Endodermal cell (in vitro differentiated cells): ENCODE measurements around the gene TEAD2. TPM values are rescaled to one million over a fixed set of nuclear protein-coding genes. Genes with fewer than 3 reads are reported as not detected.
"Not testable (repeated sequence)": the region's sequence is repeated elsewhere in the genome, so short reads cannot be mapped to it uniquely, and the experiment has no call there.

Experiments used
- DNase-seq: peaks from one replicate; pipeline ENCODE4 v3.0.0-alpha.2; 2017
- H3K27ac ChIP-seq: 2 replicates; pipeline ENCODE4 v1.5.1; 2013; ENCODE audit warnings: mild to moderate bottlenecking, low read depth, low read length, moderate library complexity
- H3K27me3 ChIP-seq: 2 replicates; pipeline ENCODE4 v1.6.1; 2013; ENCODE audit warnings: mild to moderate bottlenecking, low read length, moderate library complexity; ENCODE audit not compliant: insufficient read depth, control insufficient read depth, poor library complexity, severe bottlenecking
- H3K36me3 ChIP-seq: 2 replicates; pipeline ENCODE4 v1.7.0; 2013; ENCODE audit warnings: mild to moderate bottlenecking, low read length, moderate library complexity; ENCODE audit not compliant: control insufficient read depth, insufficient read depth
- H3K4me1 ChIP-seq: one replicate; pipeline ENCODE4 v1.7.0; 2013; ENCODE audit warnings: low read length; ENCODE audit not compliant: control insufficient read depth, insufficient read depth
- H3K4me3 ChIP-seq: 2 replicates; pipeline ENCODE4 v1.5.1; 2013; ENCODE audit warnings: mild to moderate bottlenecking, low read length, moderate library complexity
- H3K9ac ChIP-seq: 2 replicates; pipeline ENCODE4 v1.6.1; 2013; ENCODE audit warnings: mild to moderate bottlenecking, low read length, moderate library complexity; ENCODE audit not compliant: poor library complexity, severe bottlenecking; ENCODE audit errors: extremely low read depth
- H3K9me3 ChIP-seq: 2 replicates; pipeline ENCODE4 v1.6.1; 2013; ENCODE audit warnings: mild to moderate bottlenecking, low read length, moderate library complexity; ENCODE audit not compliant: control insufficient read depth
- H3K27ac Mint-ChIP-seq: 2 replicates; pipeline ENCODE4 v1.8.0; 2020; ENCODE audit warnings: mixed read lengths
- H3K27me3 Mint-ChIP-seq: 2 replicates; pipeline ENCODE4 v1.8.0; 2021; ENCODE audit warnings: mild to moderate bottlenecking, mixed read lengths; ENCODE audit not compliant: insufficient read depth
- H3K36me3 Mint-ChIP-seq: 2 replicates; pipeline ENCODE4 v1.8.0; 2020; ENCODE audit warnings: low read depth, mixed read lengths
- H3K4me1 Mint-ChIP-seq: 2 replicates; pipeline ENCODE4 v1.8.0; 2020; ENCODE audit warnings: mixed read lengths
- H3K4me3 Mint-ChIP-seq: 2 replicates; pipeline ENCODE4 v1.8.0; 2020; ENCODE audit warnings: mild to moderate bottlenecking, moderate library complexity, mixed read lengths
- H3K9me3 Mint-ChIP-seq: 2 replicates; pipeline ENCODE4 v1.8.0; 2020; ENCODE audit warnings: mild to moderate bottlenecking, mixed read lengths
- WGBS, 2 experiments: methylation state at CpG; one replicate each; pipeline versions ENCODE4 v1.1.5 to v1.1.7; 2013; ENCODE audit warnings: missing lambda C conversion rate in 2 of 2, mixed read lengths in 1 of 2; ENCODE audit not compliant: insufficient coverage in 1 of 2, insufficient read length in 1 of 2; 5-methylcytosine and 5-hydroxymethylcytosine counted together
- total RNA-seq, 2 donors: library from RNA; stranded (reverse); fragmentation: NEBNext Ultra II Directional in 1 of 2; extraction: Animal tissue kit (Norgen Biotek cat#: 25700) in 1 of 2; gene quantifications; 2 replicates in 1 of 2; 3 replicates in 1 of 2; pipeline ENCODE4 v1.2.1, GENCODE V29; 2021
- TF ChIP-seq, protein P1 (sequence below): fragments of 200-600 bp; sonication (generic); conservative IDR thresholded peaks from 2 replicates; pipeline ENCODE4 v1.5.0; 2021; ENCODE audit warnings: antibody characterized with exemption, mild to moderate bottlenecking

TEAD2 gene
- total RNA-seq, 2 donors from 2014 or later = 142 to 166 TPM

DNA sequence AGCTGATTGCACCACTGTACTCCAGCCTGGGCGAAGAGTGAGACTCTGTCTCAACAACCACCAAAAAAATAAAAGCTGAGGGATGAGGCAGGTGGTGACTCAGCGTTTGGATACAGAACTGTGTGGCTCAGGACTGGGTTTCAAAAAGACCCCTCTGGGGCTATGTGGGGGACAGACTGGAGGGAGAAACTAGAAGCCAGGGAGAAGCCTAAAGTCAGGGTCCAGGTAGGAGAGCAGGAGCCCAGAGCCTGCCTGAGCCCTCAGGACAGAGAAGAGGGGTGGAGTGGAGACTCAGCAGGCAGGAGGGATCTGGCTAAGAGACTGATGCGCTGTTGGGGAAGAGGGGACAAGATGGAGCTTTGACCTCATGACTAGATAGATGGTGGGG, 28.8 kb downstream of the TEAD2 start:
- no peaks in the 10 kb centered on the region for H3K9me3 Mint-ChIP-seq
- H3K36me3 Mint-ChIP-seq = peaks cover 29% of the 10 kb centered on the region
- no peak overlapping the region for H3K27ac ChIP-seq
- 84 to 95% methylated on average over 3 of the region's 3 CpGs for WGBS, 2 experiments
- no peak overlapping the region for H3K4me3 ChIP-seq
- peaks cover 6% of the 10 kb centered on the region for H3K27me3 ChIP-seq
- H3K4me3 Mint-ChIP-seq = no peak overlapping the region
- peaks cover 5% of the 10 kb centered on the region for H3K4me1 Mint-ChIP-seq
- H3K36me3 ChIP-seq = peaks cover 3% of the 10 kb centered on the region
- peaks cover 13% of the 10 kb centered on the region for H3K27me3 Mint-ChIP-seq
- H3K9ac ChIP-seq = no peak overlapping the region
- H3K4me1 ChIP-seq = no peaks in the 10 kb centered on the region
- DNase-seq = no peak
- no peaks in the 10 kb centered on the region for H3K9me3 ChIP-seq
- no peak overlapping the region for H3K27ac Mint-ChIP-seq
- TF ChIP-seq, protein P1, sequence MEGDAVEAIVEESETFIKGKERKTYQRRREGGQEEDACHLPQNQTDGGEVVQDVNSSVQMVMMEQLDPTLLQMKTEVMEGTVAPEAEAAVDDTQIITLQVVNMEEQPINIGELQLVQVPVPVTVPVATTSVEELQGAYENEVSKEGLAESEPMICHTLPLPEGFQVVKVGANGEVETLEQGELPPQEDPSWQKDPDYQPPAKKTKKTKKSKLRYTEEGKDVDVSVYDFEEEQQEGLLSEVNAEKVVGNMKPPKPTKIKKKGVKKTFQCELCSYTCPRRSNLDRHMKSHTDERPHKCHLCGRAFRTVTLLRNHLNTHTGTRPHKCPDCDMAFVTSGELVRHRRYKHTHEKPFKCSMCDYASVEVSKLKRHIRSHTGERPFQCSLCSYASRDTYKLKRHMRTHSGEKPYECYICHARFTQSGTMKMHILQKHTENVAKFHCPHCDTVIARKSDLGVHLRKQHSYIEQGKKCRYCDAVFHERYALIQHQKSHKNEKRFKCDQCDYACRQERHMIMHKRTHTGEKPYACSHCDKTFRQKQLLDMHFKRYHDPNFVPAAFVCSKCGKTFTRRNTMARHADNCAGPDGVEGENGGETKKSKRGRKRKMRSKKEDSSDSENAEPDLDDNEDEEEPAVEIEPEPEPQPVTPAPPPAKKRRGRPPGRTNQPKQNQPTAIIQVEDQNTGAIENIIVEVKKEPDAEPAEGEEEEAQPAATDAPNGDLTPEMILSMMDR = no peak

DNA sequence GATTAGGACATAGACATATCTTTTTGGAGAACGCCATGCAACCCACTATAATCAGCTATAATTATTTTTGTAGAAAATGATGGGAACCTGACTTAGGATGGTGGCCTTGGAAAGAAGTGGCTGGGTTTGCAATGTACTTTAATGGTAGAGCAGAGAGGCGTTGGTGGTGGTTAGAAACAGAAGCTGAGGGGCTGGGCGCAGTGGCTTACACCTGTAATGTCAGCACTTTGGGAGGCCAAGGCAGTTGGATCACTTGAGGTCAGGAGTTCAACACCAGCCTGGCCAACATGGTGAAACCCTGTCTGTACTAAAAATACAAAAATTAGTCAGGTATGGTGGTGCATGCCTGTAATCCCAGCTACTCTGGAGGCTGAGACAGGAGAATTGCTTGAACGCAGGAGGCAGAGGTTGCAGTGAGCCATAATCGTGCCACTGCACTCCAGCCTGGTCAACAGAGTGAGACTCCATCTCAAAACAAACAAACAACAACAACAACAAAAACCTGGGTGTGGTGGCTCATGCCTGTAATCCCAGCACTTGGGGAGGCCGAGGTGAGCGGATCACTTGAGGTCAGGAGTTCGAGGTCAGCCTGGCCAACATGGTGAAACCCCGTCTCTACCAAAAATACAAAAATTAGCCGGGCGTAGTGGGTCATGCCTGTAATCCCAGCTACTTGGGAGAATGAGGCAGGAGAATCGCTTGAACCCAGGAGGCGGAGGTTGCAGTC, 29.4 kb downstream of the TEAD2 start:
- not testable (repeated sequence) for H3K27ac ChIP-seq, H3K27me3 ChIP-seq, H3K9me3 Mint-ChIP-seq, H3K9ac ChIP-seq, H3K4me1 Mint-ChIP-seq, H3K27me3 Mint-ChIP-seq, H3K36me3 ChIP-seq, H3K4me3 Mint-ChIP-seq, H3K9me3 ChIP-seq, H3K4me1 ChIP-seq, H3K27ac Mint-ChIP-seq, H3K4me3 ChIP-seq
- peaks cover 34% of the 10 kb centered on the region for H3K36me3 Mint-ChIP-seq
- WGBS, 2 experiments = 93 to 94% methylated on average over 12 of the region's 13 CpGs
- DNase-seq = peak; percentile 13

DNA sequence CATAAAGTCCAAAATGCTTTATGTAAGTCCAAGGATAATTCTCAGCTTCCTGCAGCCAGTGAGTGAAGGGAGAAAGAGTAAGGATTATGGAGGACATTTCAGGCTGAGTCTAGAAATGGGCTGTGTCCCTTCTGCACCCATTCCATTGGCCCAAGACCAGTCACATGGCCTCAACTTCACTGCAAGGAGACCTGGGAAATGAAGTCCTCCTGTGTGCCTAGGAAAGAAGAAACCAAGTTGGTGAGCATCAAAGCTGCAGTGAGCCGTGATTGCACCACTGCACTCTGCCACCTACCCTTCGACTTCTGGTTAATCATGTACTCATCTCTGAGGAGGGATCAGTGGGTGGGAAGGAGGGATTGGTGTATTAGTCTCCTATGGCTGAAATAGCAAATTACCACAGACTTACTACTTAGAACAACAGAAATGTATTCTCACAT, 30.6 kb downstream of the TEAD2 start:
- Mint-ChIP-seq H3K9me3 (no peaks in the 10 kb centered on the region), H3K4me1 (no peaks in the 10 kb centered on the region), H3K4me3 (no peak overlapping the region), H3K27me3 (peaks cover 3% of the 10 kb centered on the region), H3K27ac (no peak overlapping the region), H3K36me3 (peaks cover 33% of the 10 kb centered on the region)
- Histone ChIP-seq H3K4me1 (no peaks in the 10 kb centered on the region), H3K9me3 (no peaks in the 10 kb centered on the region), H3K36me3 (peaks cover 3% of the 10 kb centered on the region), H3K27me3 (no peaks in the 10 kb centered on the region), H3K9ac (no peak overlapping the region), H3K27ac (no peak overlapping the region), H3K4me3 (no peak overlapping the region)
- peak; percentile 82 for DNase-seq
- 80 to 88% methylated on average over 1 to 2 of the region's 2 CpGs for WGBS, 2 experiments
- TF ChIP-seq, protein P1 = no peak

DNA sequence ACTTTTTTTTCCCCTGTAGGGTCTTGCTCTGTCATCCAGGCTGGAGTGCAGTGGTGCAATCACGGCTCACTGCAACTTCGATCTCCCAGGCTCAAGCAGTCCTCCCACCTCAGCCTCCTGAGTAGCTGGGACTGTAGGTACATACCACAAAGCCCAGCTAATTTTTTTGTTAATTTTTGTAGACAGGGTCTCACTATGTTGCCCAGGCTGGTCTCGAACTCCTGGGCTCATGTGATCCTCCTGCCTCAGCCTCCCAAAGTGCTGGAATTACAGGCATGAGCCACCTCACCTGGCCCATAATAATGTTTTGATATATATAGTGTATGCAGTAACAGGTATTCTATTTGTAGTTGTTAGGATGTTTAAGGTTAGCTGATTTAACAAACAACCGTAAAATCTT, 31.0 kb downstream of the TEAD2 start:
- H3K4me3 ChIP-seq, H3K36me3 ChIP-seq, H3K9me3 Mint-ChIP-seq, H3K9ac ChIP-seq, H3K4me3 Mint-ChIP-seq, H3K9me3 ChIP-seq, H3K4me1 Mint-ChIP-seq, H3K27me3 Mint-ChIP-seq, H3K27ac ChIP-seq, H3K27me3 ChIP-seq, H3K27ac Mint-ChIP-seq, H3K4me1 ChIP-seq: not testable (repeated sequence)
- peaks cover 34% of the 10 kb centered on the region for H3K36me3 Mint-ChIP-seq
- 93 to 94% methylated on average over 2 to 4 of the region's 4 CpGs for WGBS, 2 experiments
- peak; percentile 24 for DNase-seq
